Measurements from ENCODE around the gene RAMP1. TPM values are rescaled to one million over a fixed set of nuclear protein-coding genes. Genes with fewer than 3 reads are reported as not detected.
A peak's percentile ranks its signal among the peaks of the same experiment; 100 is the strongest.
"Not testable (repeated sequence)": the region's sequence is repeated elsewhere in the genome, so short reads cannot be mapped to it uniquely, and the experiment has no call there.

Gene RAMP1
- total RNA-seq, 4 donors from 2014 or later: 44.1 to 591 (median 424) TPM

DNA sequence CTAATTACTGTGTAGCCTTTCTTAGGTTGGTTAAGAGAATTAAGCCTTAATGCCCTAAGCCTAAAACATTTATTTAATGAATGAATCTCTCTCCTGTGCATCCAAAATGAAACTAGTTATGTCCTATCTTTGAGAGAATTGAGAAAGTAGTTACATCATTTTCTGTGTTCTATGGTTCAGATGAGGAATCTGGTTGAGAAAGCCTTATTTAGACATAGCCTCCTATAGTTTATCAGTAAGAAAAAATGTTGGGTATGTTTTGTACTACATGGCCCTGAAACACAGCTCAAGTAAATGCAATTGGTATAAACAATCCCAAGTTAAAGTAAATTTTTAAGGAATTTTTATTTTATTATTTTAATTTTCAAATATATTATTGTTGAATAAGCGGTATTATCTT lies 25.9 kb upstream of the RAMP1 start:
- intact Hi-C loops (cut with DNase I; ENCODE audit: low total_unique reads): no loop called here
- Histone ChIP-seq H3K4me3 (no peak overlapping the region), H3K27ac (no peak overlapping the region), H3K36me3 (no peaks in the 10 kb centered on the region), H3K9me3 (no peaks in the 10 kb centered on the region), H3K4me1 (no peaks in the 10 kb centered on the region), H3K27me3 (no peaks in the 10 kb centered on the region)
- no peak for DNase-seq
- TF ChIP-seq POLR2A (IDR thresholded peaks at IDR 0.05): no peak

DNA sequence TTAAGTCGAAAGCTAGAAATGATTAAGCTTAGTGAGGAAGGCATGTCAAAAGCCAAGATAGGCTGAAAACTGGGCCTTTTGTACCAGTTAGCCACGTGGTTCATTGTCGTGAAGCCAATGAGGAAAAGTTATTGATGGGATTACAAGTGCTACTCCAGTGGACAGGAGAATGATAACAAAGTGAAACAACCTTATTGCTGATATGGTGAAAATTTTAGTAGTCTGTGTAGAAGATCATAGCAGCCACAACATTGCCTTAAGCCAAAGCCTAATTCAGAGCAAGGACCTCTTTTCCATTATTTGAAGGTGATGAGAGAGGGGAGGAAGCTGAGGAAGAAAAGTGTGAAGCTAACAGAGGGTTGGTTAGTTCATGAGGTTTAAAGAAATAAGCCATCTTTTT lies 24.1 kb upstream of the RAMP1 start:
- no peak overlapping the region for H3K27ac ChIP-seq
- H3K27me3 ChIP-seq: no peaks in the 10 kb centered on the region
- no peak for DNase-seq
- no peaks in the 10 kb centered on the region for H3K4me1 ChIP-seq
- H3K9me3 ChIP-seq: no peaks in the 10 kb centered on the region
- no peaks in the 10 kb centered on the region for H3K36me3 ChIP-seq
- H3K4me3 ChIP-seq: no peak overlapping the region
- no peak for TF ChIP-seq POLR2A (IDR thresholded peaks at IDR 0.05)
- TF ChIP-seq, protein P1, sequence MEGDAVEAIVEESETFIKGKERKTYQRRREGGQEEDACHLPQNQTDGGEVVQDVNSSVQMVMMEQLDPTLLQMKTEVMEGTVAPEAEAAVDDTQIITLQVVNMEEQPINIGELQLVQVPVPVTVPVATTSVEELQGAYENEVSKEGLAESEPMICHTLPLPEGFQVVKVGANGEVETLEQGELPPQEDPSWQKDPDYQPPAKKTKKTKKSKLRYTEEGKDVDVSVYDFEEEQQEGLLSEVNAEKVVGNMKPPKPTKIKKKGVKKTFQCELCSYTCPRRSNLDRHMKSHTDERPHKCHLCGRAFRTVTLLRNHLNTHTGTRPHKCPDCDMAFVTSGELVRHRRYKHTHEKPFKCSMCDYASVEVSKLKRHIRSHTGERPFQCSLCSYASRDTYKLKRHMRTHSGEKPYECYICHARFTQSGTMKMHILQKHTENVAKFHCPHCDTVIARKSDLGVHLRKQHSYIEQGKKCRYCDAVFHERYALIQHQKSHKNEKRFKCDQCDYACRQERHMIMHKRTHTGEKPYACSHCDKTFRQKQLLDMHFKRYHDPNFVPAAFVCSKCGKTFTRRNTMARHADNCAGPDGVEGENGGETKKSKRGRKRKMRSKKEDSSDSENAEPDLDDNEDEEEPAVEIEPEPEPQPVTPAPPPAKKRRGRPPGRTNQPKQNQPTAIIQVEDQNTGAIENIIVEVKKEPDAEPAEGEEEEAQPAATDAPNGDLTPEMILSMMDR (IDR thresholded peaks at IDR 0.05): no peak
- intact Hi-C loops (cut with DNase I; ENCODE audit: low total_unique reads): no loop called here

DNA sequence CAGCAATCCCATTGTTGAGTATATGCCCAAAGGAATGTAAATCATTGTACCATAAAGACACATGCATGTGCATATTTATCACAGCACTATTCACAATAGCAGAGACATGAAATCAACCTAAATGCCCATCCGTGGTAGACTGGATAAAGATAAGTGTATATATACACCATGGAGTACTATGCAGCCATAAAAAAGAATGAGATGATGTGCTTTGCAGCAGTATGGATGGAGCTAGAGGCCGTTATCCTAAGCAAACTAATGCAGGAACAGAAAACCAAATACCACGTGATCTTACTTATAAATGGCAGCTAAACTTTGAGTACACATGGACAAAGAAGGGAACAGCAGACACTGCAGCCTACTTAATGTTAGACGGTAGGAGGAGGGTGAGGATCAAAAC lies 18.4 kb upstream of the RAMP1 start:
- intact Hi-C loops (cut with DNase I; ENCODE audit: low total_unique reads): no loop called here
- Histone ChIP-seq H3K27ac (no peak overlapping the region), H3K4me3 (no peak overlapping the region), H3K36me3 (no peaks in the 10 kb centered on the region), H3K27me3 (no peaks in the 10 kb centered on the region), H3K4me1 (no peaks in the 10 kb centered on the region), H3K9me3 (no peaks in the 10 kb centered on the region)
- TF ChIP-seq, protein P1 (IDR thresholded peaks at IDR 0.05): no peak
- TF ChIP-seq POLR2A (IDR thresholded peaks at IDR 0.05): no peak
- no peak for DNase-seq

DNA sequence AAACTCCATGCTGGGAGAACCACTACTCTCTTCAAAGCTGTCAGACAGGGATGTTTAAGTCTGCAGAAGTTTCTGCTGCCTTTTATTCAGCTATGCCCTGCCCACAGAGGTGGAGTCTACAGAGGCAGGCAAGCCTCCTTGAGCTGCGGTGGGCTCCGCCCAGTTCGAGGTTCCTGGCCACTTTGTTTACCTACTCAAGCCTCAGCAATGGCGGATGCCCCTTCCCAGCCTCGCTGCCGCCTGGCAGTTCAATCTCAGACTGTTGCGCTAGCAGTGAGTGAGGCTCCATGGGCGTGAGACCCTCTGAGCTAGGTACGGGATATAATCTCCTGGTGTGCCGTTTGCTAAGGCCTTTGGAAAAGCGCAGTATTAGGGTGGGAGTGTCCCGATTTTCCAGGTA lies 10.5 kb upstream of the RAMP1 start:
- DNase-seq; H3K4me3 ChIP-seq; H3K36me3 ChIP-seq; H3K9me3 ChIP-seq; H3K4me1 ChIP-seq; H3K27ac ChIP-seq; H3K27me3 ChIP-seq; intact Hi-C loops (cut with DNase I; ENCODE audit: low total_unique reads): not testable (repeated sequence)

DNA sequence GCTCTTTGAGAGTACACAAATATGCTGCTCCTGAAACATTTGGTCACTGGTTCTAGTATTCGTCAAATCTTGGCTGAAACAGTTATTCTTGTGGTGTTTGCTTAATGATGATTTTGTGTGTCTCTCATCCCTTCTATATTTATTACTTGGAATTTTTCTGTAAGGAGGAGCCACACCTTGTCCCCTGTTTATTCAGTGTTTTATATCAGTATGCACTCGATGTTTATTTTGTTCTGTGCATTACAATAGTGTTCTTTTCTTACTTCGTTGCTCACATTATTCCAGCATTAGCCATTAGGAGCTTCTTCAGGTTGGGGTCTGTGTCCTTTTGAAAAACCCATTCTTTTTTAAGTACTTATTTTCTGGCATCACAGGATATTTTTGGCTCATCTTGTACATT lies 5.1 kb upstream of the RAMP1 start:
- no peaks in the 10 kb centered on the region for H3K9me3 ChIP-seq
- TF ChIP-seq, protein P1 (IDR thresholded peaks at IDR 0.05): no peak
- no peak for TF ChIP-seq POLR2A (IDR thresholded peaks at IDR 0.05)
- intact Hi-C loops (cut with DNase I; ENCODE audit: low total_unique reads): no loop called here

DNA sequence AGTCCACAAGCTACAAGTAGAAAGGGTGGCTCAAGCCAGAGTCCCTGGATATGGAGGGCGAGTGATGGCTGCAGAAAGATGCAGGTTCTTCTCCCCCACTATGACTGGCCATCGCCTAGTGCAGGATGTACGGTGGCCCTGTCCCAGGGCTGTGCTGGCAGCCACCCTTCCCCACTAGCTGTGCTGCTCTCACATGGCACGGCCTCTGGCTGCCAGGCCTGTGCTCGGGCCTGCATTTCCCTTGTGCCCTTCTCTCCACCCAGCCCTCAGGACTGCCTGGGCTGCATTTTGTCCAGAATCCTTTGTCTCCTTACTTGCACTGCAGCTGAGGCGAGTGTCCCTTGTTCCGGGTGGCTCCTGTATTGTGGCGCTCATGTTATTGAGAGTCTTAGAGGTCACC lies 1.6 kb upstream of the RAMP1 start:
- Histone ChIP-seq H3K4me3 (no peak overlapping the region), H3K36me3 (no peaks in the 10 kb centered on the region), H3K9me3 (no peaks in the 10 kb centered on the region), H3K27me3 (no peaks in the 10 kb centered on the region), H3K4me1 (peaks cover 1 to 10% of the 10 kb centered on the region in 2 donors), H3K27ac (peak overlapping the region; percentile 98 to 100)
- TF ChIP-seq, protein P1 (IDR thresholded peaks at IDR 0.05): no peak
- TF ChIP-seq POLR2A (IDR thresholded peaks at IDR 0.05): no peak
- DNase-seq: peak in 1 of 2 donors; percentile 19
- intact Hi-C loops (cut with DNase I; ENCODE audit: low total_unique reads): loop anchor here (2.0 kb wide), 1 partner anchor 405 kb away; no protein-coding TSS in a partner anchor

More for the DNA sequence above, 5.1 kb upstream of the RAMP1 start:
- Histone ChIP-seq H3K4me3 (no peak overlapping the region), H3K27me3 (no peaks in the 10 kb centered on the region), H3K4me1 (no peaks in the 10 kb centered on the region), H3K36me3 (no peaks in the 10 kb centered on the region), H3K27ac (no peak overlapping the region)
- no peak for DNase-seq
